Measurements from ENCODE around the gene CPPED1. TPM values are rescaled to one million over a fixed set of nuclear protein-coding genes. Genes with fewer than 3 reads are reported as not detected.

The CPPED1 gene
- total and polyA plus RNA-seq, 10 of the 15 experiments (the other 5 are each of a cell fraction or from before 2014, with no cell fraction given): 7.1 to 39.0 (median 16.0) TPM

GRCh38 chr16:12815361-12815760 is 11.7 kb upstream of the CPPED1 start:
- no peak overlapping the region for H3K9ac ChIP-seq (ENCODE audit: control insufficient read depth, insufficient read depth, low read length)
- intact Hi-C loops (cut with micrococcal nuclease; ENCODE audit: unreplicated experiment) (loop anchor here (5.0 kb wide), 4 partner anchors 63 to 358 kb away; no protein-coding TSS in a partner anchor), in situ Hi-C loops (cut with MboI) (loop anchor here (5.0 to 10.0 kb wide), 2 partner anchors 243 to 721 kb away; no protein-coding TSS in a partner anchor)
- ChIA-PET RAD21 (ENCODE audit: unreplicated experiment) (interaction anchor here (1.1 kb wide), 1 partner anchor 65 kb away, joined by 3 read pairs; no protein-coding TSS in a partner anchor), SMC1A (ENCODE audit: uncharacterized antibody, unreplicated experiment) (interaction anchor here (1.1 to 1.2 kb wide), 2 partner anchors 12 to 31 kb away, joined by 3 to 8 read pairs; partner anchors contain the start of gene CPPED1), CTCF (no interaction called here), POLR2A (interaction anchor here (0.5 to 0.6 kb wide), 2 partner anchors 80 to 634 kb away, joined by 4 to 5 read pairs; no protein-coding TSS in a partner anchor)
- H3K27me3 ChIP-seq (replicated peaks in 1 of 2; ENCODE audit: control insufficient read depth in 2 of 2, insufficient read depth in 2 of 2, low read length in 1 of 2): no peaks in the 10 kb centered on the region
- no peak overlapping the region for H3K27ac ChIP-seq (ENCODE audit: control insufficient read depth, insufficient read depth)
- no peak for DNase-seq (ENCODE audit: low read depth, low spot score)
- no peak overlapping the region for H3K4me2 ChIP-seq (ENCODE audit: control insufficient read depth, insufficient read depth)
- TF ChIP-seq YBX1 (IDR thresholded peaks at IDR 0.05) (no peak), HCFC1 (IDR thresholded peaks at IDR 0.05; ENCODE audit: low read length) (no peak), PRDM15 (CRISPR knock-in tag; IDR thresholded peaks at IDR 0.05) (no peak), E2F8 (IDR thresholded peaks at IDR 0.05; ENCODE audit: low read depth, partially characterized antibody) (no peak), MLLT1 (IDR thresholded peaks at IDR 0.05) (no peak), WRNIP1 (IDR thresholded peaks at IDR 0.05; ENCODE audit: borderline replicate concordance, low read depth, low read length) (no peak), PBX3 (IDR thresholded peaks at IDR 0.05; ENCODE audit: insufficient replicate concordance, low read depth, low read length) (no peak), MAX (IDR thresholded peaks at IDR 0.05; ENCODE audit: low read depth, low read length) (no peak), STAT3 (IDR thresholded peaks at IDR 0.05; ENCODE audit: low read depth, low read length) (no peak), NFYB (IDR thresholded peaks at IDR 0.05; ENCODE audit: insufficient read depth, low read depth, low read length) (no peak), ZZZ3 (IDR thresholded peaks at IDR 0.05; ENCODE audit: control insufficient read depth, insufficient read length, low read depth) (no peak), E2F4 (IDR thresholded peaks at IDR 0.05; ENCODE audit: low read depth, low read length) (no peak), SRF (IDR thresholded peaks at IDR 0.05; ENCODE audit: low read depth in 2 of 2, low read length in 2 of 2) (no peak)
- ATAC-seq: no peak
- WGBS (ENCODE audit: insufficient coverage, insufficient replicate concordance, low lambda C conversion rate, missing lambda C conversion rate): 79% methylated on average over 3 of the region's 3 CpGs
- no peak overlapping the region for H2AFZ ChIP-seq (ENCODE audit: control insufficient read depth, low read depth, low read length)
- no peaks in the 10 kb centered on the region; the same call in 2 of the 3 replicates for H3K9me3 ChIP-seq (replicated peaks; ENCODE audit: control insufficient read depth, insufficient read depth, low read length)
- H4K20me1 ChIP-seq (ENCODE audit: control insufficient read depth, insufficient read depth): no peaks in the 10 kb centered on the region
- H3K4me3 ChIP-seq: no peak overlapping the region
- H3K4me1 ChIP-seq (ENCODE audit: control insufficient read depth, insufficient read depth, low read length): no peaks in the 10 kb centered on the region
- no peak for FAIRE-seq
- no TSS peak for BruUV-seq (replicated peaks)
- H3K36me3 ChIP-seq (ENCODE audit: control insufficient read depth in 2 of 2, insufficient read depth in 2 of 2, low read length in 1 of 2): no peaks in the 10 kb centered on the region
- no peaks in the 10 kb centered on the region for H3K79me2 ChIP-seq (ENCODE audit: control insufficient read depth, insufficient read depth, low read length)
